ENCODE data around the gene TBCK.

The TBCK gene

GRCh38 chr4:106056914-106057313 lies 259.1 kb downstream of the TBCK start:
- no peaks in the 10 kb centered on the region for H3K27me3 ChIP-seq (ENCODE audit: insufficient read depth, low read length)
- TF ChIP-seq CTCF (IDR thresholded peaks at IDR 0.05; ENCODE audit: low read length) (no peak), EZH2 (IDR thresholded peaks at IDR 0.05; ENCODE audit: borderline replicate concordance, low read length) (no peak)
- no peak overlapping the region for H3K4me2 ChIP-seq (ENCODE audit: low read length)
- H4K20me1 ChIP-seq (ENCODE audit: insufficient read depth, low read length), result no peaks in the 10 kb centered on the region
- H3F3A ChIP-seq (ENCODE audit: insufficient read depth, low read length), result no peaks in the 10 kb centered on the region
- H3K9me3 ChIP-seq (ENCODE audit: low read length), result no peaks in the 10 kb centered on the region
- no peaks in the 10 kb centered on the region for H3K9me2 ChIP-seq (ENCODE audit: low read depth, low read length)
- H3K4me1 ChIP-seq (ENCODE audit: insufficient read depth, low read length, severe bottlenecking), result no peaks in the 10 kb centered on the region
- H3K36me3 ChIP-seq (ENCODE audit: insufficient read depth, low read length), result no peaks in the 10 kb centered on the region
- H3K27ac ChIP-seq (ENCODE audit: low read depth, low read length, poor library complexity, severe bottlenecking), result no peak overlapping the region
- H3K79me2 ChIP-seq (ENCODE audit: insufficient read depth, low read length), result no peaks in the 10 kb centered on the region
- H2AFZ ChIP-seq (ENCODE audit: low read length), result no peak overlapping the region
- H3K4me3 ChIP-seq (ENCODE audit: low read depth, low read length, poor library complexity, severe bottlenecking), result no peak overlapping the region
- no peak overlapping the region for H3K9ac ChIP-seq (ENCODE audit: low read length)

GRCh38 chr4:106051514-106051913 lies 264.5 kb downstream of the TBCK start:
- no peaks in the 10 kb centered on the region for H3K4me1 ChIP-seq (ENCODE audit: insufficient read depth, low read length, severe bottlenecking)
- H4K20me1 ChIP-seq (ENCODE audit: insufficient read depth, low read length), result no peaks in the 10 kb centered on the region
- H3K4me3 ChIP-seq (ENCODE audit: low read depth, low read length, poor library complexity, severe bottlenecking), result no peak overlapping the region
- no peak overlapping the region for H3K27ac ChIP-seq (ENCODE audit: low read depth, low read length, poor library complexity, severe bottlenecking)
- no peaks in the 10 kb centered on the region for H3K36me3 ChIP-seq (ENCODE audit: insufficient read depth, low read length)
- no peaks in the 10 kb centered on the region for H3K27me3 ChIP-seq (ENCODE audit: insufficient read depth, low read length)
- H3K9me2 ChIP-seq (ENCODE audit: low read depth, low read length), result no peaks in the 10 kb centered on the region
- no peak overlapping the region for H2AFZ ChIP-seq (ENCODE audit: low read length)
- no peaks in the 10 kb centered on the region for H3K9me3 ChIP-seq (ENCODE audit: low read length)
- H3K4me2 ChIP-seq (ENCODE audit: low read length), result no peak overlapping the region
- no peaks in the 10 kb centered on the region for H3K79me2 ChIP-seq (ENCODE audit: insufficient read depth, low read length)
- no peak overlapping the region for H3K9ac ChIP-seq (ENCODE audit: low read length)
- H3F3A ChIP-seq (ENCODE audit: insufficient read depth, low read length), result no peaks in the 10 kb centered on the region
- TF ChIP-seq EZH2 (IDR thresholded peaks at IDR 0.05; ENCODE audit: borderline replicate concordance, low read length) (no peak), CTCF (IDR thresholded peaks at IDR 0.05; ENCODE audit: low read length) (no peak)

- H3K4me3 ChIP-seq (ENCODE audit: low read depth, low read length, poor library complexity, severe bottlenecking), result no peak overlapping the region
- no peaks in the 10 kb centered on the region for H4K20me1 ChIP-seq (ENCODE audit: insufficient read depth, low read length)
- H3K9ac ChIP-seq (ENCODE audit: low read length), result no peak overlapping the region
- no peak overlapping the region for H3K4me2 ChIP-seq (ENCODE audit: low read length)
- no peak overlapping the region for H2AFZ ChIP-seq (ENCODE audit: low read length)
- H3K4me1 ChIP-seq (ENCODE audit: insufficient read depth, low read length, severe bottlenecking), result no peaks in the 10 kb centered on the region
- no peaks in the 10 kb centered on the region for H3K9me2 ChIP-seq (ENCODE audit: low read depth, low read length)
- no peak overlapping the region for H3K27ac ChIP-seq (ENCODE audit: low read depth, low read length, poor library complexity, severe bottlenecking)
- no peaks in the 10 kb centered on the region for H3K27me3 ChIP-seq (ENCODE audit: insufficient read depth, low read length)
- no peaks in the 10 kb centered on the region for H3F3A ChIP-seq (ENCODE audit: insufficient read depth, low read length)
- H3K36me3 ChIP-seq (ENCODE audit: insufficient read depth, low read length), result no peaks in the 10 kb centered on the region
- no peaks in the 10 kb centered on the region for H3K9me3 ChIP-seq (ENCODE audit: low read length)
- TF ChIP-seq EZH2 (IDR thresholded peaks at IDR 0.05; ENCODE audit: borderline replicate concordance, low read length) (no peak), CTCF (IDR thresholded peaks at IDR 0.05; ENCODE audit: low read length) (no peak)
- H3K79me2 ChIP-seq (ENCODE audit: insufficient read depth, low read length), result no peaks in the 10 kb centered on the region
Observed at GRCh38 chr4:106049490-106049889, 266.5 kb downstream of the TBCK start.
